ENCODE measurements around the gene PMFBP1.

GRCh38 chr16:72109966-72110530 lies 61.9 kb downstream of the PMFBP1 start:
- no peak for TF ChIP-seq POLR2A (IDR thresholded peaks at IDR 0.05; ENCODE audit: low read depth, low read length)
- no peak for TF ChIP-seq CEBPB (IDR thresholded peaks at IDR 0.05; ENCODE audit: low read depth, low read length)
- TF ChIP-seq, protein P1, sequence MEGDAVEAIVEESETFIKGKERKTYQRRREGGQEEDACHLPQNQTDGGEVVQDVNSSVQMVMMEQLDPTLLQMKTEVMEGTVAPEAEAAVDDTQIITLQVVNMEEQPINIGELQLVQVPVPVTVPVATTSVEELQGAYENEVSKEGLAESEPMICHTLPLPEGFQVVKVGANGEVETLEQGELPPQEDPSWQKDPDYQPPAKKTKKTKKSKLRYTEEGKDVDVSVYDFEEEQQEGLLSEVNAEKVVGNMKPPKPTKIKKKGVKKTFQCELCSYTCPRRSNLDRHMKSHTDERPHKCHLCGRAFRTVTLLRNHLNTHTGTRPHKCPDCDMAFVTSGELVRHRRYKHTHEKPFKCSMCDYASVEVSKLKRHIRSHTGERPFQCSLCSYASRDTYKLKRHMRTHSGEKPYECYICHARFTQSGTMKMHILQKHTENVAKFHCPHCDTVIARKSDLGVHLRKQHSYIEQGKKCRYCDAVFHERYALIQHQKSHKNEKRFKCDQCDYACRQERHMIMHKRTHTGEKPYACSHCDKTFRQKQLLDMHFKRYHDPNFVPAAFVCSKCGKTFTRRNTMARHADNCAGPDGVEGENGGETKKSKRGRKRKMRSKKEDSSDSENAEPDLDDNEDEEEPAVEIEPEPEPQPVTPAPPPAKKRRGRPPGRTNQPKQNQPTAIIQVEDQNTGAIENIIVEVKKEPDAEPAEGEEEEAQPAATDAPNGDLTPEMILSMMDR (conservative IDR thresholded peaks at IDR 0.05; ENCODE audit: low read depth, low read length): no peak
- TF ChIP-seq, protein P2, sequence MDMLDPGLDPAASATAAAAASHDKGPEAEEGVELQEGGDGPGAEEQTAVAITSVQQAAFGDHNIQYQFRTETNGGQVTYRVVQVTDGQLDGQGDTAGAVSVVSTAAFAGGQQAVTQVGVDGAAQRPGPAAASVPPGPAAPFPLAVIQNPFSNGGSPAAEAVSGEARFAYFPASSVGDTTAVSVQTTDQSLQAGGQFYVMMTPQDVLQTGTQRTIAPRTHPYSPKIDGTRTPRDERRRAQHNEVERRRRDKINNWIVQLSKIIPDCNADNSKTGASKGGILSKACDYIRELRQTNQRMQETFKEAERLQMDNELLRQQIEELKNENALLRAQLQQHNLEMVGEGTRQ (IDR thresholded peaks at IDR 0.05; ENCODE audit: low read depth, low read length): no peak
- no peak for TF ChIP-seq RCOR1 (IDR thresholded peaks at IDR 0.05; ENCODE audit: insufficient replicate concordance, low read length)
- no peak for TF ChIP-seq RFX5 (IDR thresholded peaks at IDR 0.05; ENCODE audit: low read depth, low read length)
- TF ChIP-seq FOS (IDR thresholded peaks at IDR 0.05; ENCODE audit: low read depth, low read length): no peak
- no peak for TF ChIP-seq MXI1 (IDR thresholded peaks at IDR 0.05; ENCODE audit: borderline replicate concordance, low read depth, low read length)
- no peak for TF ChIP-seq RAD21 (IDR thresholded peaks at IDR 0.05; ENCODE audit: low read length)
- TF ChIP-seq, protein P3, sequence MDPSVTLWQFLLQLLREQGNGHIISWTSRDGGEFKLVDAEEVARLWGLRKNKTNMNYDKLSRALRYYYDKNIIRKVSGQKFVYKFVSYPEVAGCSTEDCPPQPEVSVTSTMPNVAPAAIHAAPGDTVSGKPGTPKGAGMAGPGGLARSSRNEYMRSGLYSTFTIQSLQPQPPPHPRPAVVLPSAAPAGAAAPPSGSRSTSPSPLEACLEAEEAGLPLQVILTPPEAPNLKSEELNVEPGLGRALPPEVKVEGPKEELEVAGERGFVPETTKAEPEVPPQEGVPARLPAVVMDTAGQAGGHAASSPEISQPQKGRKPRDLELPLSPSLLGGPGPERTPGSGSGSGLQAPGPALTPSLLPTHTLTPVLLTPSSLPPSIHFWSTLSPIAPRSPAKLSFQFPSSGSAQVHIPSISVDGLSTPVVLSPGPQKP (IDR thresholded peaks at IDR 0.05; ENCODE audit: borderline replicate concordance, low read depth, low read length): no peak
- TF ChIP-seq MAFK (IDR thresholded peaks at IDR 0.05; ENCODE audit: low read depth, low read length): no peak
- no peak for TF ChIP-seq MAZ (IDR thresholded peaks at IDR 0.05; ENCODE audit: borderline replicate concordance, low read depth, low read length)

Data from IMR-90 (cell line).